ENCODE data around the gene LRRC27.
A peak's percentile ranks its signal among the peaks of the same experiment; 100 is the strongest.

GRCh38 chr10:132416566-132417256 lies 84.7 kb downstream of the LRRC27 start:
- TF ChIP-seq POLR2AphosphoS5 (IDR thresholded peaks at IDR 0.05) (peak in 1 of 3 donors; percentile 25), CTCF (IDR thresholded peaks at IDR 0.05 in 8 of 11, conservative IDR thresholded peaks at IDR 0.05 in 3 of 11) (no peak)

Data from spleen (tissue), 7 donors.